Stomach (tissue), 4 donors: ENCODE data around the gene VEGFB.

Source experiments
- EP300 ChIP-seq: sonication (generic); formaldehyde crosslinking; IDR thresholded peaks from one replicate; pipeline ENCODE4 v1.6.1; 2017; ENCODE audit warnings: antibody characterized with exemption
- POLR2A ChIP-seq, 4 donors: fragments of 450-650 bp; IDR thresholded peaks; one replicate each; pipeline ENCODE4 v1.6.1; 2016; ENCODE audit warnings: antibody characterized with exemption in 4 of 4, control low read depth in 2 of 4, mild to moderate bottlenecking in 1 of 4, moderate library complexity in 1 of 4
- POLR2AphosphoS5 ChIP-seq, 3 donors: sonication (generic); formaldehyde crosslinking; IDR thresholded peaks; one replicate each; pipeline ENCODE4 v1.6.1; 2016; ENCODE audit warnings: antibody characterized with exemption in 3 of 3
- TF ChIP-seq, protein P1 (sequence below), 7 experiments: fragments of 450-650 bp in 4 of 7; fragments of 200-600 bp in 3 of 7; sonication (generic) in 3 of 7; IDR thresholded peaks; one replicate each; pipeline ENCODE4 v1.5.1; 2016 to 2019; ENCODE audit warnings: antibody characterized with exemption in 7 of 7, control low read depth in 2 of 7, mild to moderate bottlenecking in 1 of 7

- TF ChIP-seq, protein P1, sequence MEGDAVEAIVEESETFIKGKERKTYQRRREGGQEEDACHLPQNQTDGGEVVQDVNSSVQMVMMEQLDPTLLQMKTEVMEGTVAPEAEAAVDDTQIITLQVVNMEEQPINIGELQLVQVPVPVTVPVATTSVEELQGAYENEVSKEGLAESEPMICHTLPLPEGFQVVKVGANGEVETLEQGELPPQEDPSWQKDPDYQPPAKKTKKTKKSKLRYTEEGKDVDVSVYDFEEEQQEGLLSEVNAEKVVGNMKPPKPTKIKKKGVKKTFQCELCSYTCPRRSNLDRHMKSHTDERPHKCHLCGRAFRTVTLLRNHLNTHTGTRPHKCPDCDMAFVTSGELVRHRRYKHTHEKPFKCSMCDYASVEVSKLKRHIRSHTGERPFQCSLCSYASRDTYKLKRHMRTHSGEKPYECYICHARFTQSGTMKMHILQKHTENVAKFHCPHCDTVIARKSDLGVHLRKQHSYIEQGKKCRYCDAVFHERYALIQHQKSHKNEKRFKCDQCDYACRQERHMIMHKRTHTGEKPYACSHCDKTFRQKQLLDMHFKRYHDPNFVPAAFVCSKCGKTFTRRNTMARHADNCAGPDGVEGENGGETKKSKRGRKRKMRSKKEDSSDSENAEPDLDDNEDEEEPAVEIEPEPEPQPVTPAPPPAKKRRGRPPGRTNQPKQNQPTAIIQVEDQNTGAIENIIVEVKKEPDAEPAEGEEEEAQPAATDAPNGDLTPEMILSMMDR (IDR thresholded peaks at IDR 0.05) = no peak
- TF ChIP-seq POLR2A (IDR thresholded peaks at IDR 0.05) (no peak), POLR2AphosphoS5 (IDR thresholded peaks at IDR 0.05) (no peak), EP300 (no peak)
These were observed 10.1 kb upstream of the VEGFB start for GRCh38 chr11:64224151-64224890.
